ENCODE measurements around the gene CD2AP. TPM values are rescaled to one million over a fixed set of nuclear protein-coding genes. Genes with fewer than 3 reads are reported as not detected.

Gene CD2AP
- total RNA-seq, 1 experiment from 2014 or later: 43.8 TPM

DNA sequence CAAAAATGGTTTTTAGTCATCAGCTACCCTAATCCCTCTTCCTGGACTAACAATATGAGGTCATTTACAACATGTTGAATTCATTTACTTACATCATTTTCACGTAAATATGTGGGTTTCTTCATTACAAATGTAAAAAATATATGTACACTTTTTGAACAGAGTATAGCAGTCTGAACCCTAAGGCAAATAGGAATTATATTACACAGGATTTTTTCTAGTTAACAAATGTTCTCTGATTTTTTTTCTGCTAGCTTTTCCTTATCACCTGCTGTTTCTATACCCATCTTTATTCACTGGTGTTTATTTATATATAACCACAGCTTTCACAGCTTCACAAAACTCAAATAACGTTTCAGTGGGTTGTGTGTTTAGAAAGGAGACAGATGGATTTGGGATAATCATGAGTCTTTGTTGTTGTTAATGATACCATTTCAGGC is 21.0 kb upstream of the CD2AP start (continued):
- TF ChIP-seq, protein P1, sequence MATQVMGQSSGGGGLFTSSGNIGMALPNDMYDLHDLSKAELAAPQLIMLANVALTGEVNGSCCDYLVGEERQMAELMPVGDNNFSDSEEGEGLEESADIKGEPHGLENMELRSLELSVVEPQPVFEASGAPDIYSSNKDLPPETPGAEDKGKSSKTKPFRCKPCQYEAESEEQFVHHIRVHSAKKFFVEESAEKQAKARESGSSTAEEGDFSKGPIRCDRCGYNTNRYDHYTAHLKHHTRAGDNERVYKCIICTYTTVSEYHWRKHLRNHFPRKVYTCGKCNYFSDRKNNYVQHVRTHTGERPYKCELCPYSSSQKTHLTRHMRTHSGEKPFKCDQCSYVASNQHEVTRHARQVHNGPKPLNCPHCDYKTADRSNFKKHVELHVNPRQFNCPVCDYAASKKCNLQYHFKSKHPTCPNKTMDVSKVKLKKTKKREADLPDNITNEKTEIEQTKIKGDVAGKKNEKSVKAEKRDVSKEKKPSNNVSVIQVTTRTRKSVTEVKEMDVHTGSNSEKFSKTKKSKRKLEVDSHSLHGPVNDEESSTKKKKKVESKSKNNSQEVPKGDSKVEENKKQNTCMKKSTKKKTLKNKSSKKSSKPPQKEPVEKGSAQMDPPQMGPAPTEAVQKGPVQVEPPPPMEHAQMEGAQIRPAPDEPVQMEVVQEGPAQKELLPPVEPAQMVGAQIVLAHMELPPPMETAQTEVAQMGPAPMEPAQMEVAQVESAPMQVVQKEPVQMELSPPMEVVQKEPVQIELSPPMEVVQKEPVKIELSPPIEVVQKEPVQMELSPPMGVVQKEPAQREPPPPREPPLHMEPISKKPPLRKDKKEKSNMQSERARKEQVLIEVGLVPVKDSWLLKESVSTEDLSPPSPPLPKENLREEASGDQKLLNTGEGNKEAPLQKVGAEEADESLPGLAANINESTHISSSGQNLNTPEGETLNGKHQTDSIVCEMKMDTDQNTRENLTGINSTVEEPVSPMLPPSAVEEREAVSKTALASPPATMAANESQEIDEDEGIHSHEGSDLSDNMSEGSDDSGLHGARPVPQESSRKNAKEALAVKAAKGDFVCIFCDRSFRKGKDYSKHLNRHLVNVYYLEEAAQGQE (IDR thresholded peaks at IDR 0.05; ENCODE audit: low read depth): no peak
- no peak for TF ChIP-seq EZH2 (IDR thresholded peaks at IDR 0.05)
- TF ChIP-seq, protein P2, sequence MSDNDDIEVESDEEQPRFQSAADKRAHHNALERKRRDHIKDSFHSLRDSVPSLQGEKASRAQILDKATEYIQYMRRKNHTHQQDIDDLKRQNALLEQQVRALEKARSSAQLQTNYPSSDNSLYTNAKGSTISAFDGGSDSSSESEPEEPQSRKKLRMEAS (IDR thresholded peaks at IDR 0.05): no peak
- no peak for TF ChIP-seq SIN3A (IDR thresholded peaks at IDR 0.05; ENCODE audit: low read depth)
- TF ChIP-seq EGR1 (IDR thresholded peaks at IDR 0.05; ENCODE audit: low read depth): no peak
- TF ChIP-seq EZH2phosphoT487 (IDR thresholded peaks at IDR 0.05; ENCODE audit: borderline replicate concordance): no peak
- no peak for TF ChIP-seq ELF1 (IDR thresholded peaks at IDR 0.05; ENCODE audit: borderline replicate concordance, low read depth)

DNA sequence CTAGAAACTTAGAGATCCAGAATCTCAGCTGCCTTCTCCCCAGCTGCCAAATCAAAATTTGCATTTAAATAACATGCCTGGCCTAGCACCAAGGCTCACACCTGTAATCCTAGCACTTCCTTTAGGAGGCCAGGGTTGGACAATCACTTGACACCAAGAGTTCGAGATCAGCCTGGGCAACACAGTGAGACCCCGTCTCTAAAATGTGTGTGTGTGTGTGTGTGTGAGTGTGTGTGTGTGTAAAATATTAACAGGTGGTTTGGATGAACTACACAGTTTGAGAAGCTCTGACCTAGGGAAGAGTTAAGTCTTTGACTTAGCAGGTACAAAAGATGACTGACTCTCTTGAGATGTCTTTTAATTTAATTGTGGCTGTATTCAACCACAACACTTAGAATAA is 20.2 kb upstream of the CD2AP start:
- no peak for TF ChIP-seq SP1 (IDR thresholded peaks at IDR 0.05; ENCODE audit: low read depth)
- no peak for TF ChIP-seq POLR2AphosphoS5 (IDR thresholded peaks at IDR 0.05; ENCODE audit: low read depth, low read length)
- no peak for TF ChIP-seq POLR2A (IDR thresholded peaks at IDR 0.05; ENCODE audit: borderline replicate concordance, extremely low read depth, insufficient read depth, insufficient read length)
- no peak for TF ChIP-seq SIN3A (IDR thresholded peaks at IDR 0.05; ENCODE audit: low read depth)
- TF ChIP-seq SRF (IDR thresholded peaks at IDR 0.05; ENCODE audit: low read depth): no peak
- TF ChIP-seq CEBPB (IDR thresholded peaks at IDR 0.05; ENCODE audit: low read depth): no peak
- TF ChIP-seq, protein P2 (IDR thresholded peaks at IDR 0.05): no peak
- TF ChIP-seq, protein P1 (IDR thresholded peaks at IDR 0.05; ENCODE audit: low read depth): no peak
- TF ChIP-seq, protein P3, sequence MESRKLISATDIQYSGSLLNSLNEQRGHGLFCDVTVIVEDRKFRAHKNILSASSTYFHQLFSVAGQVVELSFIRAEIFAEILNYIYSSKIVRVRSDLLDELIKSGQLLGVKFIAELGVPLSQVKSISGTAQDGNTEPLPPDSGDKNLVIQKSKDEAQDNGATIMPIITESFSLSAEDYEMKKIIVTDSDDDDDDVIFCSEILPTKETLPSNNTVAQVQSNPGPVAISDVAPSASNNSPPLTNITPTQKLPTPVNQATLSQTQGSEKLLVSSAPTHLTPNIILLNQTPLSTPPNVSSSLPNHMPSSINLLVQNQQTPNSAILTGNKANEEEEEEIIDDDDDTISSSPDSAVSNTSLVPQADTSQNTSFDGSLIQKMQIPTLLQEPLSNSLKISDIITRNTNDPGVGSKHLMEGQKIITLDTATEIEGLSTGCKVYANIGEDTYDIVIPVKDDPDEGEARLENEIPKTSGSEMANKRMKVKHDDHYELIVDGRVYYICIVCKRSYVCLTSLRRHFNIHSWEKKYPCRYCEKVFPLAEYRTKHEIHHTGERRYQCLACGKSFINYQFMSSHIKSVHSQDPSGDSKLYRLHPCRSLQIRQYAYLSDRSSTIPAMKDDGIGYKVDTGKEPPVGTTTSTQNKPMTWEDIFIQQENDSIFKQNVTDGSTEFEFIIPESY (IDR thresholded peaks at IDR 0.05; ENCODE audit: extremely low read depth, insufficient replicate concordance, low read length): no peak
- CTCF ChIA-PET: no interaction called here
- H3K9me2 ChIP-seq (ENCODE audit: insufficient read depth): no peaks in the 10 kb centered on the region
- RAD21 ChIA-PET (ENCODE audit: low non-redundant PET in 1 of 2, low total read pairs in 2 of 2, uncharacterized antibody in 2 of 2, unreplicated experiment in 2 of 2): no interaction called here
- no peaks in the 10 kb centered on the region for H3K27me3 ChIP-seq (ENCODE audit: insufficient read depth, low read length)
- DNase-seq (ENCODE audit: low read depth, low spot score) (no peak), ATAC-seq (no peak)
- H3K27ac ChIP-seq (ENCODE audit: low read depth, low read length): no peak overlapping the region
- H2AFZ ChIP-seq (ENCODE audit: low read depth, low read length, poor library complexity, severe bottlenecking): no peak overlapping the region
- H3K4me3 ChIP-seq (replicated peaks in 1 of 2; ENCODE audit: low read depth in 1 of 2, low read length in 2 of 2): no peak overlapping the region
- no peaks in the 10 kb centered on the region for H3K79me2 ChIP-seq (ENCODE audit: insufficient read depth, low read length)
- H3K36me3 ChIP-seq (ENCODE audit: control insufficient read depth in 1 of 2, insufficient read depth in 2 of 2, low read length in 2 of 2): no peaks in the 10 kb centered on the region
- BruUV-seq (replicated peaks): no TSS peak
- H3K4me2 ChIP-seq (ENCODE audit: low read length): no peak overlapping the region
- H3K4me1 ChIP-seq (ENCODE audit: control insufficient read depth in 1 of 2, insufficient read depth in 2 of 2, low read length in 2 of 2): peaks cover 0 to 7% of the 10 kb centered on the region in 2 experiments; a peak in 2 of 4 replicates
- no peak overlapping the region for H3K9ac ChIP-seq (ENCODE audit: low read length)
- no peaks in the 10 kb centered on the region for H3K9me3 ChIP-seq (ENCODE audit: control insufficient read depth in 1 of 2, insufficient read depth in 1 of 2, low read depth in 1 of 2, low read length in 2 of 2)
- POLR2A ChIA-PET: no interaction called here
- intact Hi-C loops (cut with micrococcal nuclease): no loop called here
- H4K20me1 ChIP-seq (ENCODE audit: insufficient read depth): no peaks in the 10 kb centered on the region
